ENCODE results near the gene DNAAF5.
"Not testable (repeated sequence)": the region's sequence is repeated elsewhere in the genome, so short reads cannot be mapped to it uniquely, and the experiment has no call there.

GRCh38 chr7:752256-752655, 25.8 kb downstream of the DNAAF5 start:
- TF ChIP-seq POLR2A (IDR thresholded peaks at IDR 0.05; ENCODE audit: low read length); GATA1 (IDR thresholded peaks at IDR 0.05; ENCODE audit: low read depth, low read length): not testable (repeated sequence)
